RWPE2 (cell line): ENCODE measurements around the gene TMEM248.

ENCODE experiments used
- ATAC-seq: fragments of 200-7000 bp; cut with Tn5 transposase; 3 replicates; pipeline ENCODE4 v1.9.1; 2021; ENCODE audit warnings: low read depth
- DNase-seq: peaks from one replicate; pipeline ENCODE4 v3.0.0-alpha.2; 2020; ENCODE audit warnings: low spot score
- H3K27ac ChIP-seq: fragments of 450-650 bp; 2 replicates; pipeline ENCODE4 v1.5.1; 2017; ENCODE audit warnings: mild to moderate bottlenecking; ENCODE audit not compliant: poor library complexity, severe bottlenecking
- H3K27me3 ChIP-seq: fragments of 250-450 bp; sonication (Bioruptor Pico); 2 replicates; pipeline ENCODE4 v1.5.1; 2021; ENCODE audit warnings: mild to moderate bottlenecking, moderate library complexity; ENCODE audit not compliant: insufficient read depth, poor library complexity, severe bottlenecking
- H3K36me3 ChIP-seq: fragments of 250-450 bp; sonication (Bioruptor Pico); 2 replicates; pipeline ENCODE4 v1.5.1; 2020; ENCODE audit warnings: low read depth, mild to moderate bottlenecking, moderate library complexity
- H3K4me1 ChIP-seq: fragments of 250-450 bp; sonication (Bioruptor Pico); 2 replicates; pipeline ENCODE4 v1.5.1; 2021; ENCODE audit warnings: mild to moderate bottlenecking, moderate library complexity; ENCODE audit not compliant: insufficient read depth, poor library complexity, severe bottlenecking
- H3K4me3 ChIP-seq: fragments of 250-450 bp; sonication (Bioruptor Pico); 2 replicates; pipeline ENCODE4 v1.5.1; 2021; ENCODE audit warnings: mild to moderate bottlenecking, moderate library complexity; ENCODE audit not compliant: severe bottlenecking
- H3K9me3 ChIP-seq: fragments of 250-450 bp; sonication (Bioruptor Pico); 2 replicates; pipeline ENCODE4 v1.5.1; 2021; ENCODE audit warnings: mild to moderate bottlenecking, moderate library complexity; ENCODE audit not compliant: severe bottlenecking
- TF ChIP-seq, protein P1 (sequence below): fragments of 450-650 bp; IDR thresholded peaks from one replicate; pipeline ENCODE4 v1.5.1; 2017; ENCODE audit warnings: mild to moderate bottlenecking, moderate library complexity; ENCODE audit not compliant: poor library complexity, severe bottlenecking

Gene TMEM248

DNA sequence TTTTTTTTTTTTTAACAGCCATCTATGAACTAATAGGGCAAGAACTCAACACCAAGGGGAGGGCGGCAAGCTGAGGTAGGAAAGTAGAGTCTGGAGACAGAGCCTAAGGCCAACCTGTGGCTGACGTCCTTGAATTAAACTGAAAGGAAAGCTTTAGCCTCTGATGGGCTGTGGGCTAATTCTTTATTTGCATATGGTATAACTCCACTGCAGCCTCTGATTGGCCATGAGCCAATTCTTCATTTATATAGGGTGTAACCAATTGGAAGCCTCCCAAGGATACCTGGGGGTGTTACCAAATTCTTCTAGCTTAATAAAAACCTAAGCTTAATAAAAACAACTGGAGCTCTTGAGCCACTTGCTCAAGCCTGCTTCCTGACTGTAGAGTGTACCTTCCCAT lies 85.9 kb downstream of the TMEM248 start:
- TF ChIP-seq, protein P1, sequence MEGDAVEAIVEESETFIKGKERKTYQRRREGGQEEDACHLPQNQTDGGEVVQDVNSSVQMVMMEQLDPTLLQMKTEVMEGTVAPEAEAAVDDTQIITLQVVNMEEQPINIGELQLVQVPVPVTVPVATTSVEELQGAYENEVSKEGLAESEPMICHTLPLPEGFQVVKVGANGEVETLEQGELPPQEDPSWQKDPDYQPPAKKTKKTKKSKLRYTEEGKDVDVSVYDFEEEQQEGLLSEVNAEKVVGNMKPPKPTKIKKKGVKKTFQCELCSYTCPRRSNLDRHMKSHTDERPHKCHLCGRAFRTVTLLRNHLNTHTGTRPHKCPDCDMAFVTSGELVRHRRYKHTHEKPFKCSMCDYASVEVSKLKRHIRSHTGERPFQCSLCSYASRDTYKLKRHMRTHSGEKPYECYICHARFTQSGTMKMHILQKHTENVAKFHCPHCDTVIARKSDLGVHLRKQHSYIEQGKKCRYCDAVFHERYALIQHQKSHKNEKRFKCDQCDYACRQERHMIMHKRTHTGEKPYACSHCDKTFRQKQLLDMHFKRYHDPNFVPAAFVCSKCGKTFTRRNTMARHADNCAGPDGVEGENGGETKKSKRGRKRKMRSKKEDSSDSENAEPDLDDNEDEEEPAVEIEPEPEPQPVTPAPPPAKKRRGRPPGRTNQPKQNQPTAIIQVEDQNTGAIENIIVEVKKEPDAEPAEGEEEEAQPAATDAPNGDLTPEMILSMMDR, result no peak
- Histone ChIP-seq H3K27me3 (no peaks in the 10 kb centered on the region), H3K27ac (no peak overlapping the region), H3K4me3 (no peak overlapping the region), H3K36me3 (peaks cover 19% of the 10 kb centered on the region; the same call in 1 of the 2 replicates), H3K9me3 (no peaks in the 10 kb centered on the region), H3K4me1 (no peaks in the 10 kb centered on the region)
- DNase-seq (no peak), ATAC-seq (no peak)
